Measurements from ENCODE around the gene ZNF121.
A peak's percentile ranks its signal among the peaks of the same experiment; 100 is the strongest.
"Not testable (repeated sequence)": the region's sequence is repeated elsewhere in the genome, so short reads cannot be mapped to it uniquely, and the experiment has no call there.

The ZNF121 gene

DNA sequence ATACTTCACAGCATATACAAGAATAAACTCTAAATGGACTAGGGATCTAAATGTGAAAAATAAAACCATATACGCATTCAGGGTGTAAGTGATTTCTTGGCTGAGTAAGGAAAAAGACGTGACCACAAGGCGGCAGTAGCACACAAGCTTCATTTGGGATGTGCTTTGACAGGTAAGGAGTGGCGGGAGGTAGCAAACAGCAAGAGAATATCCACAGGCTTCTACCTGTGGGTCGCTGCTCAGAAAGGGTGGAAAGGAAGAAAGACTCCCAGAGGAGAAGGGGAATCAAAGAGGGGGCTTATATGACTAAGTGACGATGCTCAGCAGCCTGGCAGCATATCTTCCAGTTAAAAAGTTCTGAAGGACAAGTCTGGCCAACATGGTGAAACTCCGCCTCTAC is 2.5 kb upstream of the ZNF121 start:
- Histone ChIP-seq H3K9me3 (ENCODE audit: control insufficient read depth, low read length) (no peaks in the 10 kb centered on the region), H2AFZ (peak overlapping the region; percentile 43)
- TF ChIP-seq, protein P1, sequence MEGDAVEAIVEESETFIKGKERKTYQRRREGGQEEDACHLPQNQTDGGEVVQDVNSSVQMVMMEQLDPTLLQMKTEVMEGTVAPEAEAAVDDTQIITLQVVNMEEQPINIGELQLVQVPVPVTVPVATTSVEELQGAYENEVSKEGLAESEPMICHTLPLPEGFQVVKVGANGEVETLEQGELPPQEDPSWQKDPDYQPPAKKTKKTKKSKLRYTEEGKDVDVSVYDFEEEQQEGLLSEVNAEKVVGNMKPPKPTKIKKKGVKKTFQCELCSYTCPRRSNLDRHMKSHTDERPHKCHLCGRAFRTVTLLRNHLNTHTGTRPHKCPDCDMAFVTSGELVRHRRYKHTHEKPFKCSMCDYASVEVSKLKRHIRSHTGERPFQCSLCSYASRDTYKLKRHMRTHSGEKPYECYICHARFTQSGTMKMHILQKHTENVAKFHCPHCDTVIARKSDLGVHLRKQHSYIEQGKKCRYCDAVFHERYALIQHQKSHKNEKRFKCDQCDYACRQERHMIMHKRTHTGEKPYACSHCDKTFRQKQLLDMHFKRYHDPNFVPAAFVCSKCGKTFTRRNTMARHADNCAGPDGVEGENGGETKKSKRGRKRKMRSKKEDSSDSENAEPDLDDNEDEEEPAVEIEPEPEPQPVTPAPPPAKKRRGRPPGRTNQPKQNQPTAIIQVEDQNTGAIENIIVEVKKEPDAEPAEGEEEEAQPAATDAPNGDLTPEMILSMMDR (IDR thresholded peaks at IDR 0.05), result peak; percentile 55

DNA sequence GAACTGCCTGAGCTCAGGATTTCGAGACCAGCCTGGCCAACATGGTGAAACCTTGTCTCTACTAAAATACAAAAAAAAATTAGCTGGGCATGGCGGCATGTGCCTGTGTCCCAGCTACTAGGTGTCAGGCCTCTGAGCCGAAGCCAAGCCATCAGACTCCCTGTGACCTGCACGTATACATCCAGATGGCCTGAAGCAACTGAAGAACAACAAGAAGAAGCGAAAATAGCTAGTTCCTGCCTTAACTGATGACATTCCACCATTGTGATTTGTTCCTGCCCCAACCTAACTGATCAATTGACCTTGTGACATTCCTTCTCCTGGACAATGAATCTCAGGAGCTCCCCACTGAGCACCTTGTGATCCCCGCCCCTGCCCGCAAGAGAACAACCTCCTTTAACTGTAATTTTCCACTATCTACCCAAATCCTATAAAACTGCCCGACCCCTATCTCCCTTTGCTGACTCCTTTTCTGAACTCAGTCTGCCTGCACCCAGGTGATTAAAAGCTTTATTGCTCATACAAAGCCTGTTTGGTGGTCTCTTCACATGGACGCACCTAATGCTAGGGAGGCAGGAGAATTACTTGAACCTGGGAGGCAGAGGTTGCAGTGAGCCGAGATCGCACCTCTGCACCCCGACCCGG is 2.1 kb downstream of the ZNF121 start:
- not testable (repeated sequence) for H3K4me1 ChIP-seq; H3K36me3 ChIP-seq (ENCODE audit: control insufficient read depth, insufficient read depth, low read length); H3K27me3 ChIP-seq (ENCODE audit: control insufficient read depth, insufficient read depth, low read length); H3K4me3 ChIP-seq (ENCODE audit: low read depth, low read length); H3K27ac ChIP-seq; H3K4me2 ChIP-seq (ENCODE audit: low read length); H3K9me3 ChIP-seq (ENCODE audit: control insufficient read depth, low read length); H3K9ac ChIP-seq; H2AFZ ChIP-seq
- peaks cover 15% of the 10 kb centered on the region for H3K79me2 ChIP-seq

More for the DNA sequence above, 2.5 kb upstream of the ZNF121 start:
- no peaks in the 10 kb centered on the region for H3K4me1 ChIP-seq
- no peak overlapping the region for H3K9ac ChIP-seq
- H3K4me2 ChIP-seq (ENCODE audit: low read length), result no peak overlapping the region
- H3K4me3 ChIP-seq (ENCODE audit: low read depth, low read length), result no peak overlapping the region
- H3K36me3 ChIP-seq (ENCODE audit: control insufficient read depth, insufficient read depth, low read length), result no peaks in the 10 kb centered on the region
- H3K79me2 ChIP-seq, result peaks cover 6% of the 10 kb centered on the region
- no peak overlapping the region for H3K27ac ChIP-seq
- no peaks in the 10 kb centered on the region for H3K27me3 ChIP-seq (ENCODE audit: control insufficient read depth, insufficient read depth, low read length)

DNA sequence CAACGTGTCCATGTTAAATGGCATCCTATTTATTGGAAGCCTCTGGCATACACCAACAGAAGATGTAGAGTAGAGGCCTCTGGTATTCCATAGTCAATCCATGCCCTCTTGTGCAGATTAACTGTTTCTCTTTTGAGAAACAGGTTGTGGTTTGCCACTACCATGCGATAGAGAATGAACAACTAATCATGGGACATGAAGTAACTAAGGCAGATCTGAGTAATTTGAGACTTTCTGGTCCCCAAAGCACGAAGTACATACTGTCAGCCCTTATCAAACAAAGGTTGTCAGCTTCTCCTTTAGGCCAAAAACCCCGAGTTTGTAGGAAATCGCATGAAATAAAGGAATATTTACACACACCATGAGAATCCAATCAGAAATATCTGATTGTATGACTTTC is 3.6 kb downstream of the ZNF121 start:
- H3K9me3 ChIP-seq (ENCODE audit: control insufficient read depth, low read length), result no peaks in the 10 kb centered on the region
- no peaks in the 10 kb centered on the region for H3K4me1 ChIP-seq
- H3K4me2 ChIP-seq (ENCODE audit: low read length), result no peak overlapping the region
- H3K4me3 ChIP-seq (ENCODE audit: low read depth, low read length), result no peak overlapping the region
- peaks cover 24% of the 10 kb centered on the region for H3K79me2 ChIP-seq
- H3K27me3 ChIP-seq (ENCODE audit: control insufficient read depth, insufficient read depth, low read length), result no peaks in the 10 kb centered on the region
- H3K27ac ChIP-seq, result no peak overlapping the region
- TF ChIP-seq, protein P1 (IDR thresholded peaks at IDR 0.05), result no peak
- no peaks in the 10 kb centered on the region for H3K36me3 ChIP-seq (ENCODE audit: control insufficient read depth, insufficient read depth, low read length)
- H2AFZ ChIP-seq, result no peak overlapping the region
- H3K9ac ChIP-seq, result no peak overlapping the region

DNA sequence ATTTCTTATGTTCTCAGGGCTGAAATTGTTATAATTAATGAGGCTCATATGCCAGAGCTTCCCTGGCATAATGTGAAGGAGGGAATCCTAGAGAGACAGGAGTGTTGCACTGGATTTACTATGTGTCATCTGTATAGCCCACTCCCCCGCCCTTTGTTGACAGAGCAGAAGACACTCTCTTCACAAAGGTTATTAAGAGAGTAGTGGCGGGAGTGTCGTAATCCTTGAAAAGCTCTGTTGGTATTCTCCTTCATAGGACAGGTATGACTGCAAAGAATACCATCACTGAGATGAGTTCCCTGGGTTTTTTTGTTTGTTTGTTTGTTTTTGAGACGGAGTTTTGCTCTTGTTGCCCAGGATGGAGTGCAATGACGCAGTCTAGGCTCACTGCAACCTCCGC is 14.0 kb downstream of the ZNF121 start:
- no peak overlapping the region for H3K4me3 ChIP-seq (ENCODE audit: low read depth, low read length)
- no peaks in the 10 kb centered on the region for H3K27me3 ChIP-seq (ENCODE audit: control insufficient read depth, insufficient read depth, low read length)
- H3K9me3 ChIP-seq (ENCODE audit: control insufficient read depth, low read length), result peaks cover 12% of the 10 kb centered on the region
- TF ChIP-seq, protein P1 (IDR thresholded peaks at IDR 0.05), result no peak
- no peak overlapping the region for H3K9ac ChIP-seq
- H3K27ac ChIP-seq, result no peak overlapping the region
- H3K4me1 ChIP-seq, result no peaks in the 10 kb centered on the region
- no peak overlapping the region for H2AFZ ChIP-seq
- peaks cover 49% of the 10 kb centered on the region for H3K79me2 ChIP-seq
- H3K4me2 ChIP-seq (ENCODE audit: low read length), result no peak overlapping the region
- H3K36me3 ChIP-seq (ENCODE audit: control insufficient read depth, insufficient read depth, low read length), result peaks cover 10% of the 10 kb centered on the region

DNA sequence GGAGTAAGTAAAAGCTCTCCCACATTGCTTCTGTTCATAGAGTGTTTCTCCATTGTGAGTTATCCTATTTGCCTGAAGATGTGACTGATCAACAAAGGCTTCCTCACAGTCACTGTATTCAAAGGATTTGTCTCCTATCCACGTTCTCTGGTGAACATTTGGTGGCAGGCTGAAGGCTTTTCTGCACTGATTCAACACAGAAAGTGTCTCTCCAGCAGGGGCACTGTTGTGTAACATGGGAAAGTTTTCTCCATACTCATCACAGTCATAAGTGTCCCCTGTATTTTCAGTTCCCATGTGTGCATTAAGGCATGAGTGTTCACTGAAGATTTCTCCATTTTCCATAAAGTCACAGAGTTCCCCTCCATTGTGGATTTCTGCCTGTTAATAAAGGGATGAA is 17.6 kb downstream of the ZNF121 start:
- peaks cover 13% of the 10 kb centered on the region for H3K36me3 ChIP-seq (ENCODE audit: control insufficient read depth, insufficient read depth, low read length)
- TF ChIP-seq, protein P1 (IDR thresholded peaks at IDR 0.05), result no peak

More for the DNA sequence above, 17.6 kb downstream of the ZNF121 start:
- Histone ChIP-seq H3K4me1 (no peaks in the 10 kb centered on the region), H3K27me3 (ENCODE audit: control insufficient read depth, insufficient read depth, low read length) (no peaks in the 10 kb centered on the region), H3K79me2 (peaks cover 17% of the 10 kb centered on the region), H3K27ac (no peak overlapping the region), H3K9me3 (ENCODE audit: control insufficient read depth, low read length) (peaks cover 12% of the 10 kb centered on the region), H3K9ac (no peak overlapping the region), H3K4me3 (ENCODE audit: low read depth, low read length) (no peak overlapping the region), H3K4me2 (ENCODE audit: low read length) (no peak overlapping the region), H2AFZ (no peak overlapping the region)
